Stimulated activated CD8-positive, alpha-beta memory T cell treated with anti-CD3 and anti-CD28 coated beads, Interleukin-12 subunit alpha, Interleukin-12 subunit beta, amount 100 ng/mL, for 1 hour (primary cell): ENCODE measurements around the gene TMEM39B.
"Not testable (repeated sequence)": the region's sequence is repeated elsewhere in the genome, so short reads cannot be mapped to it uniquely, and the experiment has no call there.

ENCODE experiments used
- DNase-seq: peaks from one replicate; pipeline ENCODE4 v3.0.0-alpha.2; 2020; ENCODE audit warnings: low read depth

TMEM39B gene

DNA sequence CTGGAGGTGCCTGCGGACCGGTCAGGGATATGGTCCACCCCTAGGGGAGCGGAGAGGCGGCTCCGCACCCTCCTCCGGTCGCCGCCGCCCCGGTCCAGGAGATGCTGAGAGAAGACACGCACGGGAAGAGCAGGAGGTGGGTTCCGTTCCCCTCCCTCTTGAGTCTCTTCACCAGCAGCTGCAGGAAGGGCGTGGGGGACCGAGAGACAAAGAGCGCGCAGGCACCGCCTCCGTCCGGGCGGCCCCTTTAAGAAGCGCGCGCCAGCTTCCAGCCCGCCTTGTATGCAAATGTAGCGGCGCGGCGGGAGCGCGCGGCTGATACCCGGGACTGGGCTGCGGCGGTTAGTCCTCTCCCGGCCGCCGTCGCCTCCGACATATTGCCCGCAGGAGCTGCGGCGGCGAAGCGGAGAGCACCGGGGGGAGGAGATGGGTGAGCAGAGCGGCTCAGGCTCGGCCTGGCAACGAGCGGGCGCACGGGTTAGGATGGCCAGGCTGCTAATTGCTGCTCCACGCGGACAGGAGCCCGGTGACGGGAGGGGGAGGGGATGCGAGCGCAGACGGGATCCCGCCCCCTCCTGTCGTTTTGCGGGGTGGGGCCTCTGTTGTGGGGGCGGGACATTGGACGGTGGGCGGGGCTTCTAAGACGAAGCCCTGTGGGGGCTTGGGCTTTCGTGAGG, at the start of gene TMEM39B:
TMEM39B (plus strand) TSS at position 318 of the 677 bp plus-strand sequence; CDS start at position 427, 109 bp downstream.
- DNase-seq: peak; percentile 84

DNA sequence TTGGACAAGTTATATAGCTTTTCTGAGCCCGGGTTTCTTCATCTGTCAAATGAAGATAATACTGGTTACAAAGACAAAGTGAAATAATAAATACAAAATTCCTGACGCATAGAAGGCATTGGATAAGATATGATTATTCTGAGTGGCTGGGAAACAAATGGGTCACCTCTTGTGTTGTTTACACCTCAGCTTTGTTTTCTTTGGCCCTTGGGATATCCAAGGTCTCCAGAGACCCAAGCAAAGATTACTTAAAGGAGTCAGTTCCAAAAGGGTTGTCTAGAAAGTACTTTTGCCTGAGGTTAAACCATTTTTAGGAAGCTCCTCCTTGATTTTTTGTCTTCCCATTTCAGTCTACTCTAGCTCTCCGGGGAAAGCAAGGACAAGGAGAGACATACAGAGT, 49.4 kb upstream of the TMEM39B start:
- DNase-seq: no peak

DNA sequence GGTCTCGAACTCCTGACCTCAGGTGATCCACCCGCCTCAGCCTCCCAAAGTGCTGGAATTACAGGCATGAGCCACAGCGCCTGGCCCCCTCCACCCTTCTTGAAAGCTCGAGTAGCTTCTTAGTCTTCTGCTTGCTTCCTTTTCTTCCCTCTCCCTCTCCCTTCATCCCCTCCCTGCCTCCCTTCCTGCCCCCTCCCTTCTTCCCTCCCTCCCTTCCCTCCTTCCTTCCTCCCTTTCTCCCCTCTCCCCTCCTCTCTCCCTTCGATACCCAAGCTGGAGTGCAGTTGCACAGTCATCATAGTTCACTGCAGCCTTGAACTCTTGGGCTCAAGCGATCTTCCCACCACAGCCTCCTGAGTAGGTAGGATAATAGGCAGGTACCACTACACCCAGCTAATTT, 47.2 kb upstream of the TMEM39B start:
- no peak for DNase-seq

DNA sequence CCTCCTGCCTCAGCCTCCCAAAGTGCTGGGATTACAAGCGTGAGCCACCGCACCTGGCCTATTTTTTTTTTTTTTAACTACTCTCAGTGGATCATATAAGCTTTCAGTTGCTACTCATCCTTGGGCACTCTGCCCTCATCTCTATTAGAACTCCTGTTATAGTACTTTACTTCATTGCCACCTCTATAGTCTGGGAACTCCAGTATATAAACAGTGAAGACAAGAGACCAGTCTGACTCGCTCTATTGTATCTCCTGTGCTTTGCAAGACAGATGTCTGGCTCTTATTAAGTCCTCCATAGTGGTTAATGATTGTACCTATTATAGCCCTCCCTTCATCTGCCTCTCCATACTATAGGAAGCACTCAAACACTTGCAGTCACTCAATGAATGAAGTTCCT, 44.0 kb upstream of the TMEM39B start:
- DNase-seq: no peak

DNA sequence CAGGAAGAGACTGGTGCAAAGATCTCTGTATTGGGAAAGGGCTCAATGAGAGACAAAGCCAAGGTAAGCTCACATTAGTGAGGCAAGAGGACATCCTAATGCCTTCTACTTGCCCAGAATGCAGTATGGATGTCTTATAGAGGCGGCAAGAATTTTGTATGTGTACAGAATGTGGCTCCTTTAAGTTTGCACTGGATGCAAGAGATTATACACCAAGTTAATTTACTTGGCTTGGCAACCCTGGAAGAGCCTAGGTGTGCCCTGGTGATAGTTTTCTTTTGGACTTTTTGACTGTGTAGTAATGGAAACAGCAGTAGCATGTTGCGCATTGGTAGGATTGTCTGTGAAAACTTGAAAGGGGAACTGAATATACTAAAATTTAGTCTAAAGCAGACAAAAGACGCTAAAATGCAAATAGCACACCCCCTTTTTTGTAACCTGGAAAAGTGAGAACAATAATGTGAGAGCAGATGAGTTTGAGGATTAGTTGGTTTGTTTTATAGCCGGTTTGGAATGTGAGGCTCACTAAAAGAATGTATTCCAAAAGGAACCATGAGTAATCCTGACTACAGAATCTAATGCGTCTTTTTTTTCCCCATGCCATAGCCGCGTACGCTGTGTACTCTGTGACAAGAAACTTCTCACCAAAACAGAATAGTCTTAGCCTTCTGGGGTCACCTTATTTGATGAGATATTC, 41.0 kb upstream of the TMEM39B start:
- no peak for DNase-seq

DNA sequence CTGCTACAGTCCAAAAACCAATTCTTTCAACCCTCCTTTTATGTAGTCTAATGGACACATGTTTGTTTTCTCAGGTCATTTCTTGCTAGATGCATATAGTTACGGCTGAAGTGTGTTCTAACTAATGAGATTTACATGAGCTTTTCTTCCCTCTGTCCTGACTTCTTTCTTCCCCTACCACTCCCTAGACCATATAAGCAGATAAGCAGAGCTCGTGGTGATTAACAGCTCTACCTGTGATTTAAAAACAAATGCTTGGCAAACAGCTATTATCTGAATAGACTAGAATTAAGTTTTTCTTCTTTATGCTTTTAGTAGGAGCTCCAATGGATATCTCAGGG, 40.5 kb upstream of the TMEM39B start:
- DNase-seq: no peak

DNA sequence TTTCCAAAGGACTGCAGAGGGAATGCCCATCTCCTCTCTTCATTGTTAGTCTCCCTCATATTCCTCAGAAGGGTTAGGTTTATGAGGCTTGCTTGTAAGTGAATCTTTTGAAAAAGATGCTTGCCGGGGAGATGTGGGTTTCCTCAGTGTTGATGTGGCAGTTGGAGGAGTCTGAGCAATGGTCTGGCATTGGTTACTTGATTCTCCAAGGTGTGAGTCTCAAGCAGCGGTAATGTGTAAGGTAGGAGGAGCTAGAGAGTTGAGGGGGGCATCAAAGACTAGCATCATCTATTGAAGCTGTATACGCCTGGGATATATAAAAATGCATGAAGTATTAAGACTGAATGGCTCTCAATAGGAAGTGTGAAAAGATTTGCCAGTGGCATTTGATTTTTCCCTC, 37.6 kb upstream of the TMEM39B start:
- DNase-seq: no peak

DNA sequence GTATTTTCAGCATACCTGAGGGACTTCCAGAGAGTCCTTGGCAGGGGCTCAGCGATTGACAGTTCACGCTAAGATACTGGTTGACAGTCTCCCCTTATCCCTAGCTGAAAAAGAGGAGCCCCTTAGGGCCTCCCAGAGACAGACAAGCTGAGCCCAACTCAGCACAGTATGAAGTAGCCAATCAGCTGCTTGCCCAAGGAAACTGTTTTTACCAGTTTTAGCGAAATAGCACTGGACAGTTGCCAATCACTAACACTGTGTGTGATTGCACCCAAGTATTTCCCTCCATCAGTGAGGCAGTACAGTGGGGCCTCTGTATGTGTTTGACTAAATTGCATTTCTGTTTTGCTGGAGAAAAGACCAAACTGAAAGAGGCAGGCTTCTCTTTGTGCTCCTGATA, 32.0 kb upstream of the TMEM39B start:
- DNase-seq: no peak

DNA sequence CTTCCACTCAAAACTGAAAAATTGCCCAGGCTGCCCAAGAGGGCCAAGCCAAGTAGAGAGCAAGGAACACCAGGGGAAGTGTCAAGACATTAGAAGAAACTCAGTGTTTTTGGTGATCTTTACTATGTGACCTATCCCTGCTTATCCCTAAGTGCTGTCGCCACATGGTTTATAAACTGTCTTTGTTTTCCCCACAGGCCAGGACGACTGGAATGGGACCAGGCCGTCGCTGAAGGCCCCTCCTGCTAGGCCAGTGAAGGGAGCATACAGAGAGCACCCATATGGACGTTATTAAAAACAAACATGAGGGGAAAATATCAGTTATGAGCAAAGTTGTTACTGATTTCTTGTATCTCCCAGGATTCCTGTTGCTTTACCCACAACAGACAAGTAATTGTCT, 30.4 kb upstream of the TMEM39B start:
- DNase-seq: no peak

DNA sequence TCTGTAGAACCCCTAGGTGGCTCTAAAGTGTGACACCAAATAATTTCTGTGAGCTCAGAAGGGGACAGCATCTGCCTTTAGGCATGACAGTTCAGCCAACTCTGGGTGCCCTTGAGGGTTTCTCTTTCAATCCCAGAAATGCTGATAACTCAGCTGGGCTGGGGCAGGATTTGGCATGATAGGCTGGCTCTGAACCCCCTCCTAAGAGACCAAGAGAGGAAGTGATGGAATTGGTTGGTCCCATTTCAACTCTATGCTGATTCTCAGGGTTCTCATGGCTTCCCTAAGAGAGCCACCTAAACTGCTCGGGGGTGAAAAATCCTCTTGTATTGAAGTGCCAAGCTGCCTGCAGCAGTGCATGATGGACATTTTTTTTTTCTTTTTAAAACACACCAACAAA, 28.5 kb upstream of the TMEM39B start:
- no peak for DNase-seq

DNA sequence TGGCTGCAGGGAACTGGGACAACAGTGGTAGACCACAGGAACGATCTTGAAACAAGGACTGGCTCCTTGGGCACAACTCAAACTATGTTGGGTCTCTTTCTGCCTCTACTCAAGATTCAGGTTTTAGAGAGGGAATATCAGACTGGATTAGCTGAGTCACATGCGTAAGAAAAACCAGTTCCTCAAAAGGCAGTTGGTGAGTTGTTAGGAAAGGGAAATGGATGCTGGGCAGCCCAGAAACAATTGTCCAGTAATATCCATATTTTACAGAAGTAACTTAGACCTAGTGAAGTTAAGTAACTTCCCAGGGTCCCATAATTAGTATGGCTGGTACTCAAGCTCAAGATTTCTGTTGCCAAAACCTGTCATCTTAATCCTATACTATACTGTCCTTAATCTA, 27.0 kb upstream of the TMEM39B start:
- DNase-seq: no peak

DNA sequence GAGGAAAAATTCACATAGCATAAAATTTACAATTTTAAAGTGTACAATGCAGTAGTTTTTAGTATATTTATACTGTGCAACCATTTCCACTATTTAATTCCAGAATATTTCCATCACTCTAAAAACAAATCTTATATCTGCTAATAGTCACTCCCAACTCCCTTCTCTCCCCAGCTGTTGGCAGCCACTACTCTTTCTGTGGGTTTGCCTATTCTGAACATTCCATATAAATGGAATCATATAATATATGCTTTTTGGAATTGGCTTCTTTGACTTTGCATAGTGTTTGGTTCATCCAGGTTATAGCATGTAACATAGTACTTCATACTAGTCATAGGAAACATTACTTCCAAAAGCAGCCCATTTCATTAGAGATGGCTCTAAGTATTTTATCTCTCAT, 25.0 kb upstream of the TMEM39B start:
- no peak for DNase-seq

DNA sequence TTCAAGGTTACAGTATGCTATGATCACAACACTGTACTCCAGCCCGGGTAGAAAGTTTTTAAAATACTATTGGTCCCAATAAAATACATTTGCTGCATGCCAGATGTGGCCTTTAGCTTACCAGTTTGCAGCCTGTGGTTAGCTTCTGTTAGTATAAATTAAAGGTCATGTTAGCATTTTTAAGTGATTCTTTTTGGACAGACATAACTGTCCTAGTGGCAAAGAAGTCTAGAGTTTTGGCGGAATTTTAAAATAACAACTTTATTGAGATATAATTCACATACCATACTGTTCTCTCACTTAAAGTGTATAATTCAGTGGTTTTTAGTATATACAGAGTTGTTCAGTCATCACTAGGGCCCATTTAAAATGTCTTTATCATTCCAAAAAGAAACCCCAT, 24.3 kb upstream of the TMEM39B start:
- DNase-seq: no peak

DNA sequence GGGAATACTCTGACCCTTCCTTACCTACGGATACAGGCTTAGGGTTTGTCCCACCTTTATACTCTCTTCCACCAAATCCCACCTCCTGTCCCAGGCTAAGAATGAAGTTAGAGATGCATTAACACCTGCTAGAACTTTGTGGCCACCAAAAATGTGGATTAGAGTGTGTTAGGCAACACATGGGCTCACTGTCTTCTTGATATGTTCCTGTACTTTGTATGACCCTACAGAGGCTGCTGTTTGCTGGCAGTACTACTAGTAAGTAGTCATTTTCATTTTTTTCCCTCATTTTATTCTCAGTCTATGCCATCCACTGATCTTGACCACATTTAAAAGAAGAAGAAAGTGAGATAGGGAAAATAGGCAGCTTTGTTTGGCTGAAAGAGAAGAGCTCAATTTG, 21.0 kb upstream of the TMEM39B start:
- DNase-seq: no peak

DNA sequence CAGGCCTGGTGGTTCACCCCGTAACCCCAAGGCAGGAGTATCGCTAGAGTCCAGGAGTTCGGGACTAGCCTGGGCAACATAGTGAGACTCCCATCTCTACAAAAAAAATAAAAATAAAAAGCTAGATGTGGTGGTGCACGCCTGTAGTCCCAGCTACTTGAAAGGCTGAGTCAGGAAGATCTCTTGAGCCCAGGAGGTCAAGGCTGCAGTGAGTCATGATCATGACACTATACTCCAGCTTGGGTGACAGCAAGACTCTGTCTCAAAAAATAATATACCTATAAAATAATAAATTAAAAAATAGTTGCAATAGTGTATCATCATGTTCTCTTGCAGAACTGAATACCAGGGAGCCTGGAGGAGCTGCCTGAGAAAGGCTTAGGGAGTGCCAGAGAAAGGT, 19.9 kb upstream of the TMEM39B start:
- DNase-seq: no peak

DNA sequence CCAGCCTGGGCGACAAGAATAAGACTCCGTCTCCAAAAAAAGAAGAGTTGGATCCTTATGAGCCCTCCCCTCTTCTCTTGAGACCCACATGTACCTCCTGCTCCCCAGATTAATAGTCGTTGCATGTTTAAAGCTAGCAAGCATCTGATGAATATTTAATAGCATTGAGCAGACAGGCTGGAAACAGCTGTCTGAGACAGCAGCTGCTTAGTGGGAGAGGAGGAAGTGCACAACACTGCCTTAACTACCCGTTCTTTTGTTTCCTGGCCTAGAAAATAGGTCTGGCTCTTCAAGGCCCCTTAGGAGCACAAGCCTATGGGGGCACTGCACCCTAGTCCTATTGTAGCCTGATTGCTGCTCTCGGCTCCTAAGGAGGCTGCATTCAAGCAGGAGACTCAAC, 17.3 kb upstream of the TMEM39B start:
- DNase-seq: no peak

DNA sequence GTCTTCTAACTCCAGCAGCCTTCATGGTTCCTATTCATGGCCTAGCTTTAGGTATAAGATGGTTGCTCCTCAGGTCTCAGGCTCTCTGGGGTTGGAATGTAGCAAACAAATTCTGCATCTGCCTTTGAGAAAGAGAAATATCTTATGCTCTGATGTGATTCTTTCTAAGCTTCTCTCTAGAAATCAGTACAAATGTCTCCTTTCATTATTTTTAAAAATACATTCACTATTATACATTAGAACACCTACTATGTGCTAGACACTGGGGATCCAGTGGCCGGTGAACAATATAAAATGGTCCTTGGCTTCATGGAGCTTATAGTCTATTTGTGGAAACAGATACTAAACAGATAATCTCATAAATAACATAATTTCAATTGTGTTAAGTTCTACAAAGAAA, 16.1 kb upstream of the TMEM39B start:
- DNase-seq: no peak

DNA sequence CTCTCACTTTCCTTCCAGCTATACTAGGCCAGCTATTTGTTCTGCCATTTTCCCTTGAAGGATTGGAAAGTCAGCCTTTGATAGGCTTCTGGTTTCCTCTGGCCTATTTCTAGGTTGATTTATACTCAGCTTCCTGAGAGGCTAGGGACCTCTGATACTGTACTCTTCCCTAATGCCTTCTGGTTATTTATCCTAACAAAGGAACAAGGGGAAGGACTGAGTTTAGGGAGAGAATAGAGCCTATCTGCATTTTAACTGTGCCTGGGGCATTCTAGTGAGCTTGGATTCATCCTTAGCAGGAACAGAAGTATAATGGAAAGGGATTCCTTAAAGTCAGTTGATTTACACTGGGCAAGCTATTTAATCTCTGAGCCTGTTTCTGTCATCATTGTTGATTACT, 11.8 kb upstream of the TMEM39B start:
- DNase-seq: no peak

DNA sequence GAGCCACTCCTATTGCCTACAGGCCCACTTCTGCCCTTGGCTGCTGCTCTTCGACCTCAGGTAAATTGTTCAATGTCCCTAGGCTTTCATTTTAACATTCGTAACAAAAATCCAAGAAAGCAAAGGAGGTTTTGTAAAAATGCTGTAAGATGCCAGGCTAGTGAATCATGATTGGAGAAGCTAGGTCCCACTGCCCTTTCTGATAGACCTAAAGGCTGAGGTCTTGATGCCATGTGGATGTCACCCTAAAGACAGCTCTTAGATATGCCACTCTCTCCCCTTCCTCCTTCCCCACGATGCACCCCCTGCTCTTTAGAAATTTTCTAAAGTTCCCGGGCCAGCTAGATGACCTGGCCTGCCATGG, 9.9 kb upstream of the TMEM39B start:
- DNase-seq: no peak

DNA sequence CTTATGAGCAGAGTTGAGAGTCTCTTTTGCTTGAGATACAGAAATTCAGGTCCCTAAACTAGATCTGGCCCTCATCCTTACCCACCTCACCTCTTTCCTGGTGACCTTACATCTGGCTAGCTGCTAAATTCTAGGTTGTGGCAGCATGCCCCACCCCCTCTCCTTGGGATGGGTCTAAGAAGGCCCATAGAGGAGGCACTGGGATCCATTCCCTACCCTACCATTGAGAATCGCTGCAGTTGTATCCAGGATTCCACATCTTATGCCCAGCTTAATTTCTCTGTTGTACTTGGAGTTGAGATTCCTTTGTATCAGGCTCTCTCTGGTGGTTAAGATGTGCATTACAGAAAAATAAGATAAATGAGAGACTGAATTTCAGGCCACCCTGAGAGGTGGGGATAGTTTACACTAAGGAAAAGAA, 9.5 kb upstream of the TMEM39B start:
- DNase-seq: no peak

DNA sequence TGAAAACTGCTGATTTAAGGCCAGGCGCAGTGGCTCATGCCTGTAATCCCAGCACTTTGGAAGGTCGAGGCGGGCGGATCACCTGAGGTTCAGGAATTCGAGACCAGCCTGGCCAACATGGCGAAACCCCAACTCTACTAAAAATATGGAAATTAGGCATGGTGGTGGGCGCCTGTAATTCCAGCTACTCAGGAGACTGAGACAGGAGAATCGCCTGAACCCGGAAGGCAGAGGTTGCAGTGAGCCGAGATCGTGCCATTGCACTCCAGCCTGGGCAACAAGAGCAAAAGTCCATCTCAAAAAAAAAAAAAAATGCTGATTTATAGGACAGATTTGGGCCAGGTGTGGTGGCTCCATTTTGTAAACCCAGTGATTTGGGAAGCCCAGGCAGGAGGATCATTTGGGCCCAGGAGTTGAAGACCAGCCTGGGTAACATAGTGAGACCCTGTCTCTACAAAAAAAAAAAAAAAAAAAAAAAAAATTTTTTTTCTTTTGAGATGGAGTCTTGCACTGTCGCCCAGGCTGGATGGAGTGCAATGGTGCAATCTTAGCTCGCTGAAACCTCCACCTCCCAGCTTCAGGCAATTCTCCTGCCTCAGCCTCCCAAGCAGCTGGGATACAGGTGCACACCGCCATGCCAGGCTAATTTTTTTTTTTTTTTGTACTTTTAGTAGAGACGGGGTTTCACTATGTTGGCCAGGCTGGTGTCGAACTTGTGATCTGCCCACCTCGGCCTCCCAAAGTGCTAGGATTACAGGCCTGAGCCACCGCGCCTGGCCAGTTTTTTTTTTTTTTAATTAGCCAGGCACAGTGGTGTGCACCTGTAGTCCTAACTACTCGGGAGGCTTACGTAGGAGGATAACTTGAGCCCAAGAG, 6.9 kb upstream of the TMEM39B start:
- not testable (repeated sequence) for DNase-seq

DNA sequence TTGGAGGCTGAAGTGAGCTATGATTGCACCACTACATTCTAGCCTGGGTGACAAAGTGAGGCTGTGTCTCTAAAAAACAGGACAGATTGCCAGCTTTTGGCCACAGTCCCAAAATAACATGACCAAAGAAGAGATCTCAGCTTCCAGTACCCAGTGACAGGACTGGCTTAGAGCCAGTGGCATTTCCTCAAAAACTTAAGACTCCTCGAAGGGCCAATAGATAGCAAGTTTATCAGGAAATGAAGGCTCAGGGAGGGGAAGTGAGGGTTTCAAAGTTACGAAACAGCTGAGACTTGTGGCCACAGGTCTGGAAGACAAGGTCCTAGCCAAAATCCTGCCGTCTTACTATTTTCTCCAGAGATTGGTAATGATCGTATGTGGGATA, 6.3 kb upstream of the TMEM39B start:
- DNase-seq: no peak

DNA sequence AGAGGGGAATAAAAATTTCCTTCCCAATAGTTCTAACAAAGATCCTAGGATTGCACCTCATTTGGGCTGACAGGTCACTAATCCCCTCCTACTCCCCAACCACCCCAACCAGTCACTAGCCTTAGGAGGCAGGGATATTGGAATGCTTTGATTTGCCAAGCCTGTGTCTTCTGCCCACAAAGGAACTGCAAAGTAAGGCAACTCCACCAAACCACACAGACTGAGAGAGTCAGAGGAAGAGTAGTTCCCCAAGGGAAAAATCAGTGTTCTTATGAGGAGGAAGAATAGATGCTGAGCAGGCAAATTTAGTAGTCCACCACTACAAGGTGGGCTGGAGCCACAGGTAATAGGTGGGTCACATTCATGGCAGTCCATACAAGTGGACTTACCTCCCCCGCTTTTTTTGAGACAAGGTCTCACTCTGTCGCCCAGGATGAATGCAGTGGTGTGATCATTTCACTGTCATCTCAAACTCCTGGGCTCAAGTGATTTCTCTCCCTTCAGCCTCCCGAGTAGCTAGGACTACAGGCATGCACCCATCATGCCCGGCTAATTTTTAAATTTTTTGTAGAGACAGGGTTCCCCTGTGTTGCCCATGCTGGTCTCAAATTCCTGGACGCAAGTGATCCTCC, 3.7 kb upstream of the TMEM39B start:
- no peak for DNase-seq
